Prostate gland (tissue), 2 donors: Measurements from ENCODE around the gene SYTL2. TPM values are rescaled to one million over a fixed set of nuclear protein-coding genes. Genes with fewer than 3 reads are reported as not detected.
"Not testable (repeated sequence)": the region's sequence is repeated elsewhere in the genome, so short reads cannot be mapped to it uniquely, and the experiment has no call there.

Source experiments
- DNase-seq: peaks from one replicate; pipeline ENCODE4 v3.0.0-alpha.2; 2019; ENCODE audit warnings: low spot score
- H3K27ac ChIP-seq, 2 donors: fragments of 200-600 bp; sonication (generic); 2 replicates each; pipeline ENCODE4 v1.5.1; 2017 to 2019
- H3K27me3 ChIP-seq: fragments of 200-600 bp; sonication (generic); replicated peaks from 2 replicates; pipeline ENCODE4 v1.5.1; 2019; ENCODE audit not compliant: insufficient read depth
- H3K36me3 ChIP-seq, 2 donors: fragments of 200-600 bp; sonication (generic); 1 replicate in 1 of 2; 2 replicates in 1 of 2; pipeline versions ENCODE4 v1.5.1 to v1.8.1; 2017 to 2019
- H3K4me1 ChIP-seq: fragments of 200-600 bp; sonication (generic); replicated peaks from 2 replicates; pipeline ENCODE4 v1.5.1; 2019
- H3K4me3 ChIP-seq, 2 donors: fragments of 200-600 bp; sonication (generic); 2 replicates each; pipeline ENCODE4 v1.5.1; 2017 to 2019
- H3K9me3 ChIP-seq: fragments of 200-600 bp; sonication (generic); 2 replicates; pipeline ENCODE4 v1.5.1; 2017
- POLR2A ChIP-seq: fragments of 450-650 bp; IDR thresholded peaks from one replicate; pipeline ENCODE4 v1.6.1; 2016; ENCODE audit warnings: antibody characterized with exemption, mild to moderate bottlenecking
- POLR2AphosphoS5 ChIP-seq: sonication (generic); formaldehyde crosslinking; IDR thresholded peaks from one replicate; pipeline ENCODE4 v1.6.1; 2017; ENCODE audit warnings: antibody characterized with exemption
- WGBS: methylation state at CpG from one replicate; pipeline ENCODE4 v1.1.5; 2018; 5-methylcytosine and 5-hydroxymethylcytosine counted together
- intact Hi-C: fragments of 100-400 bp; cut with DNase I; formaldehyde crosslinking; loops from one replicate; pipeline ENCODE4 v1.14.2; 2022
- total RNA-seq, 2 donors: library from RNA; depleted of rRNA; stranded (reverse); fragments of >200 nt; gene quantifications; one replicate each; pipeline ENCODE4 v1.1.0, GENCODE V29; 2016
- TF ChIP-seq, protein P1 (sequence below), 4 experiments: fragments of 200-600 bp in 2 of 4; fragments of 450-650 bp in 2 of 4; sonication (generic) in 2 of 4; IDR thresholded peaks; 1 replicate in 3 of 4; 2 replicates in 1 of 4; pipeline ENCODE4 v1.5.1; 2016 to 2019; ENCODE audit warnings: antibody characterized with exemption in 4 of 4, mild to moderate bottlenecking in 2 of 4, moderate library complexity in 2 of 4

The SYTL2 gene
- total RNA-seq, 2 donors from 2014 or later = 52.2 to 105 TPM

GRCh38 chr11:85673393-85673792 lies 137.5 kb downstream of the SYTL2 start:
- Histone ChIP-seq H3K4me1 (no peaks in the 10 kb centered on the region), H3K4me3 (no peak overlapping the region), H3K36me3 (no peaks in the 10 kb centered on the region), H3K27me3 (no peaks in the 10 kb centered on the region), H3K9me3 (no peaks in the 10 kb centered on the region), H3K27ac (no peak overlapping the region)
- intact Hi-C loops = no loop called here
- WGBS = 95% methylated on average over 3 of the region's 3 CpGs
- TF ChIP-seq, protein P1, sequence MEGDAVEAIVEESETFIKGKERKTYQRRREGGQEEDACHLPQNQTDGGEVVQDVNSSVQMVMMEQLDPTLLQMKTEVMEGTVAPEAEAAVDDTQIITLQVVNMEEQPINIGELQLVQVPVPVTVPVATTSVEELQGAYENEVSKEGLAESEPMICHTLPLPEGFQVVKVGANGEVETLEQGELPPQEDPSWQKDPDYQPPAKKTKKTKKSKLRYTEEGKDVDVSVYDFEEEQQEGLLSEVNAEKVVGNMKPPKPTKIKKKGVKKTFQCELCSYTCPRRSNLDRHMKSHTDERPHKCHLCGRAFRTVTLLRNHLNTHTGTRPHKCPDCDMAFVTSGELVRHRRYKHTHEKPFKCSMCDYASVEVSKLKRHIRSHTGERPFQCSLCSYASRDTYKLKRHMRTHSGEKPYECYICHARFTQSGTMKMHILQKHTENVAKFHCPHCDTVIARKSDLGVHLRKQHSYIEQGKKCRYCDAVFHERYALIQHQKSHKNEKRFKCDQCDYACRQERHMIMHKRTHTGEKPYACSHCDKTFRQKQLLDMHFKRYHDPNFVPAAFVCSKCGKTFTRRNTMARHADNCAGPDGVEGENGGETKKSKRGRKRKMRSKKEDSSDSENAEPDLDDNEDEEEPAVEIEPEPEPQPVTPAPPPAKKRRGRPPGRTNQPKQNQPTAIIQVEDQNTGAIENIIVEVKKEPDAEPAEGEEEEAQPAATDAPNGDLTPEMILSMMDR (IDR thresholded peaks at IDR 0.05) = no peak
- no peak for TF ChIP-seq POLR2A
- TF ChIP-seq POLR2AphosphoS5 = no peak
- no peak for DNase-seq

GRCh38 chr11:85672105-85672902 lies 138.6 kb downstream of the SYTL2 start:
- no peak for DNase-seq
- Histone ChIP-seq H3K4me3 (no peak overlapping the region), H3K27ac (no peak overlapping the region), H3K36me3 (no peaks in the 10 kb centered on the region), H3K9me3 (no peaks in the 10 kb centered on the region), H3K4me1 (no peaks in the 10 kb centered on the region), H3K27me3 (no peaks in the 10 kb centered on the region)
- intact Hi-C loops = no loop called here
- 93% methylated on average over 8 of the region's 8 CpGs for WGBS
- TF ChIP-seq POLR2A = no peak
- TF ChIP-seq, protein P1 (IDR thresholded peaks at IDR 0.05) = no peak
- TF ChIP-seq POLR2AphosphoS5 = no peak

DNA sequence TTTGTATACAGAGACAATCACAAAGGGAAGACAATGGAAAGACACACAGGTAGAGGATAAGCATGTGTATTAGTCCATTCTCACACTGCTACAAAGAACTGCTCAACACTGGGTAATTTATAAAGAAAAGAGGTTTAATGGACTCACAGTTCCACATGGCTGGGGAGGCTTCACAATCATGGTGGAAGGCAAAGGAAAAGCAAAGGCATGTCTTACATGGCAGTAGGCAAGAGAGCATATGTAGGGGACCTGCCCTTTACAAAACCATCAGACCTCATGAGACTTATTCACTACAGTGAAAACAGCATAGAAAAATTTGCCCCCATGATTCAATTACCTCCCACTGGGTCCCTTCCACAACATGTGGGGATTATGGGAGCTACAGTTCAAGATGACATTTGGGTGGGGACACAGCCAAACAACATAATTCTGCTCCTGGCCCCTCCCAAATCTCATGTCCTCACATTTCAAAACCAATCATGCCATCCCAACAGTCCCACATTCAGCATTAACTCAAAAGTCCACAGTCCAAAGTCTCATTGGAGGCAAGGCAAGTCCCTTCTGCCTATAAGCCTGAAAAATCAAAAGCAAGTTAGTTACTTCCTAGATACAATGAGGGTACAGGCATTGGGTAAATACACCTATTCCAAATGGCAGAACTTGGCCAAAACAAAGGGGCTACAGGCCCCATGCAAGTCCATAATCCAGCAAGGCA lies 139.8 kb downstream of the SYTL2 start:
- H3K4me3 ChIP-seq, H3K4me1 ChIP-seq, H3K9me3 ChIP-seq, H3K36me3 ChIP-seq, intact Hi-C loops, H3K27ac ChIP-seq, H3K27me3 ChIP-seq, DNase-seq: not testable (repeated sequence)

- Histone ChIP-seq H3K4me1 (no peaks in the 10 kb centered on the region), H3K27me3 (no peaks in the 10 kb centered on the region), H3K27ac (no peak overlapping the region), H3K4me3 (no peak overlapping the region), H3K9me3 (no peaks in the 10 kb centered on the region), H3K36me3 (no peaks in the 10 kb centered on the region)
- WGBS = 97% methylated on average over 1 of the region's 1 CpG
- TF ChIP-seq, protein P1 (IDR thresholded peaks at IDR 0.05) = no peak
- no peak for TF ChIP-seq POLR2A
- TF ChIP-seq POLR2AphosphoS5 = no peak
- intact Hi-C loops = no loop called here
- DNase-seq = no peak
Measured at GRCh38 chr11:85668157-85668556, 142.8 kb downstream of the SYTL2 start.

DNA sequence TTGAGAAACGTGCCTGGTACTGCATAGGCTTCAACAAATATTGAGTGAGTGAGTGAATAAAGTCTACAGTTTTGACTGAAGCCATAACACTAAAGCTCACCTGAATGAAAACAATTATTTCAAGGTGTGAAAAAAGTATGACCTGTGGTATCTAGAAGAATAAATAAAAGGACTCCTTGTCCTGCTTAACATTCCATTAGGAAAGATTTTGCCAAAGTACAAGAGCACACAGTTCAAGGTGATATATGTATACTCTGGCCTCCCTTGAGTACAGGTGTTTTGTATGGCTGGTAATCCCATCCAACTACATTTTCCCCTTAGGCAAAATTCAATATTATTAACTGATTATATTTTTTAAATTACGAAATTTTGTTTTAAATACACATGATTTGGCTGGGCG lies 144.3 kb downstream of the SYTL2 start:
- no peak overlapping the region for H3K4me3 ChIP-seq
- DNase-seq = no peak
- no peaks in the 10 kb centered on the region for H3K36me3 ChIP-seq
- no peaks in the 10 kb centered on the region for H3K9me3 ChIP-seq
- WGBS = 86% methylated on average over 3 of the region's 3 CpGs
- peaks cover 2% of the 10 kb centered on the region for H3K4me1 ChIP-seq
- H3K27me3 ChIP-seq = no peaks in the 10 kb centered on the region
- intact Hi-C loops = no loop called here
- TF ChIP-seq POLR2AphosphoS5 = no peak
- TF ChIP-seq, protein P1 (IDR thresholded peaks at IDR 0.05) = no peak
- H3K27ac ChIP-seq = no peak overlapping the region
